ENCODE data around the gene CDK18.

Gene CDK18

DNA sequence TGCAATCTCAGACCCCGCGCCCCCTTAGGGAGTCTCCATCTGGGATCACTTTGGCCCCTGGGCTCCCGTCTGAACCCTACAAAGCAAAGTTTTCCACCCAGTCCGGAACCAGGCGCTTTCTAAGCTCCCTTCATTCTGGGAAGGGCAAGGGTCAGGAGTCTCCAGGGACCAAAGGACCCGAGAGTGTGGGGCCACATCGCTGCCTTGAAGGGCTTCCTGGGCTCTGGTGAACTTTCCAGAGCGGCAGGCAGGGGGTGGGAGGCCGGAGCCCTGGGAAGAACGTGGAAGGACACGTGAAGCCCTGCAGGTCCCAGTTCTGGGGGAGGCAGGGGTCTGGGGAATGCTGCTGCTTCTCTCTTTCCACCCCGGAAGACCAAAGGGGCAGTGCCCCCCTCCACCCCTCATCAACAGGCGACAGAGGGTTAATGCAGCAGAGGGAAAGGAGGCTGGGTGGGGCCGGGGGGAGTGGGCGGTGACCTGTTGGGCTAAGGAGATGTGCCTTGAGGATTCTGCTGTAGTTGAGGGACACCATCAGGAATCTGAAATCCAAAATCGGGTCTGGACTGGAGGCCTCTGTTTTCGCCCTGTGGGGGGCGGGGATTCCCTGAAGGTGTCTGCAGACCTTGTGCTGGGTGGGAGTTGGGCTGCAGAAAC lies 734 bp downstream of the CDK18 start:
- DNase-seq (ENCODE audit: low spot score in 2 of 2) (no peak), ATAC-seq (ENCODE audit: low read depth) (no peak)
- Mint-ChIP-seq H3K36me3 (no peaks in the 10 kb centered on the region), H3K4me1 (peaks cover 10% of the 10 kb centered on the region), H3K4me3 (peak overlapping the region; percentile 85), H3K27me3 (peaks cover 6% of the 10 kb centered on the region), H3K9me3 (no peaks in the 10 kb centered on the region), H3K27ac (peak overlapping the region; percentile 45)

DNA sequence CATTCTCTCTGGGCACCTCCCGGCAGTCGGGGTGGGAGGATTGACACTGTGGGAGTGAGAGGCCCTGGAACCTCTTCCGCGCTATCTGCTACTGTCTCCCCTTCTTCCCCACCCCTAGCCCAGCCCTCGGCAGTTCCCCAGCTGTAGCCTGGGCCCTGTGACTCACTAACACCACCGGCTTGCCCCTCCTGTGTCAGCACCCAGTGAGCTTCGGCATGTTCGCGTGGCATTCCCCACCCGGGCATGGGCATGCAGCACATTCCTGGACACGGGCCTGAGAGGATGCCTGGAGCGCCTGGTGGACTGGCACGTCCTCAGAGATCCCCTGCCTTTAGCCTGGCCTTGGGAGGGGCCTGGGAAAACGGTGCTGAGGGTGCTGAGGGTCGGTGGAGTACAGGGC lies 1.3 kb downstream of the CDK18 start:
- peak overlapping the region; percentile 32 for H3K4me3 Mint-ChIP-seq
- no peaks in the 10 kb centered on the region for H3K9me3 Mint-ChIP-seq
- DNase-seq (ENCODE audit: low spot score in 2 of 2), result no peak

GRCh38 chr1:205506409-205507200 lies 2.1 kb downstream of the CDK18 start:
- Mint-ChIP-seq H3K9me3 (no peaks in the 10 kb centered on the region), H3K36me3 (no peaks in the 10 kb centered on the region), H3K4me3 (peak overlapping the region; percentile 22), H3K4me1 (peaks cover 10% of the 10 kb centered on the region), H3K27ac (no peak overlapping the region), H3K27me3 (peaks cover 6% of the 10 kb centered on the region)
- ATAC-seq (ENCODE audit: low read depth) (no peak), DNase-seq (ENCODE audit: low spot score in 2 of 2) (no peak)

More for the DNA sequence above, 1.3 kb downstream of the CDK18 start:
- H3K27ac Mint-ChIP-seq, result no peak overlapping the region
- H3K4me1 Mint-ChIP-seq, result peaks cover 10% of the 10 kb centered on the region
- ATAC-seq (ENCODE audit: low read depth), result no peak
- H3K36me3 Mint-ChIP-seq, result no peaks in the 10 kb centered on the region
- peaks cover 6% of the 10 kb centered on the region for H3K27me3 Mint-ChIP-seq

GRCh38 chr1:205508227-205508714 lies 3.8 kb downstream of the CDK18 start:
- Mint-ChIP-seq H3K36me3 (no peaks in the 10 kb centered on the region), H3K9me3 (no peaks in the 10 kb centered on the region), H3K4me1 (peaks cover 10% of the 10 kb centered on the region), H3K27me3 (peaks cover 6% of the 10 kb centered on the region), H3K27ac (no peak overlapping the region), H3K4me3 (no peak overlapping the region)
- ATAC-seq (ENCODE audit: low read depth), result no peak
- DNase-seq (ENCODE audit: low spot score in 2 of 2), result no peak

GRCh38 chr1:205510308-205510950 lies 6.0 kb downstream of the CDK18 start:
- ATAC-seq (ENCODE audit: low read depth) (no peak), DNase-seq (ENCODE audit: low spot score in 2 of 2) (no peak)
- Mint-ChIP-seq H3K27me3 (peaks cover 4% of the 10 kb centered on the region), H3K4me3 (no peak overlapping the region), H3K4me1 (peaks cover 7% of the 10 kb centered on the region), H3K36me3 (no peaks in the 10 kb centered on the region), H3K9me3 (no peaks in the 10 kb centered on the region), H3K27ac (no peak overlapping the region)

DNA sequence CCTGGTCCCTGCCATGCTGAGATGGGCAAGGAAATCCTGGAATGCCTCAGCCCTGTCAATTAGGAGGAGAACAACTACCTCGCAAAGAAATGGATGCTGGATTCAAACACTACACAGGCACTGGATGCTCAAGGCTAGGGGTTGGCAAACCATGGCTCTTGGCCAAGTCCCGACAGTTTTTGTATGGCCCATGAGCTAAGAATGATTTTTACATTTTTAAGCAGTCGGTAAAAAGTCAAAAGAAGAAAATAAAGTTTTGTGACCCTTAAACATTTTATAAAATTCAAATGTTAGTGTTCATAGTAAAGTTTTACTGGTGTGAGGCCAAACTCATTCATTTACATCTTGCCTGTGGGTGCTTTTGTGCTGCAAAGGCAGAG lies 6.5 kb downstream of the CDK18 start:
- H3K4me3 Mint-ChIP-seq, result no peak overlapping the region
- peaks cover 4% of the 10 kb centered on the region for H3K27me3 Mint-ChIP-seq
- no peak overlapping the region for H3K27ac Mint-ChIP-seq
- no peak for ATAC-seq (ENCODE audit: low read depth)
- no peak for DNase-seq (ENCODE audit: low spot score in 2 of 2)
- peaks cover 6% of the 10 kb centered on the region for H3K4me1 Mint-ChIP-seq
- H3K36me3 Mint-ChIP-seq, result no peaks in the 10 kb centered on the region
- no peaks in the 10 kb centered on the region for H3K9me3 Mint-ChIP-seq

DNA sequence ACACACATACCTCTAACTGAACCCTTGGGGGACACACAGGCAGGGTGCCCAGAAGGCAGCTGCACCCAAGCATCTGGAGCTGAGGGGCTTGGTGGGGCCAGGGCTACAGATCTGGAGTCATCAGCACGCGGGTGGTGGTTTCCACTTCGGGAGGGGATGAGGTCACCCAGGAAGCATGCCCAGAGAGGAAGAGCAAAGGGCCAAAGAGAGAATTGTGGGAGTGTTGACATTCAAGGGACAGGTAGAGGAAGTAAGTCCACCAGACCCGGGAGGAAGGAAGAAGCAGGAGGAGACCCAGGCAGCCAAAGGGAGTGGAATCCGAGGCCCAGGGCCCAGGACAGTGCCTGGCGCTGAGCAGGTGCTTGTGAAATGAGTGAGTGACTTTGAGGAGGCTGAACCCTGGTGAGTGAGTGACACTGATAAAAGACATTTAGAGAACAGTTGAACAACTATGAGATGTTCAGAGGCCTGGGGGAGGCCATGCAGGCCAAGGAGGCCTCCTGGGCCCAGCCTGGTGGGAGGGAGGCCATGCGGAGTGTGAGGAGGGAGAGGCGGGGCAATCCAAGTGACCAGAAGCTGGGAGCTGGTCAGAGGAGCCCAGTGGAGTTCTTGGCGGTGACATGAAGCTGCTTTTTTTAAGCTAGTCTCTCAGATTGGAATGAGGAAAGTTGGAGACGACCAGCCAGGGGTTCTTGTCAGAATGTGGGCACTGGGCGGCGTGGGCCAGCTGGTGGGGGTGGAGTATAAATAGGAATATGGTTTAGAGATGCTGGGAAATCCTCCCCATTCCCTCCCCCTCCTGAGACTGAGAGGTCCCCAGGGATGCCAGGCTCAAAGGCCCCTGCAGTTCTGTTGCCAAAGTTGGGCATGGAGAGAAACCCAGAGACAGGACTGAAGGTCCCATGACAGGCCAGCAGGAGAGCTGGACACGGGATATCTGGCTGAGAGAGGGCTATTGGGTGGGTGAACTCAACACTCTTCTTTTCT lies 7.9 kb downstream of the CDK18 start:
- no peaks in the 10 kb centered on the region for H3K9me3 Mint-ChIP-seq

GRCh38 chr1:205513774-205514173 lies 9.3 kb downstream of the CDK18 start:
- DNase-seq (ENCODE audit: low spot score in 2 of 2) (no peak), ATAC-seq (ENCODE audit: low read depth) (no peak)
- H3K36me3 Mint-ChIP-seq, result no peaks in the 10 kb centered on the region
- H3K9me3 Mint-ChIP-seq, result no peaks in the 10 kb centered on the region
- H3K4me1 Mint-ChIP-seq, result peaks cover 3% of the 10 kb centered on the region
- no peak overlapping the region for H3K4me3 Mint-ChIP-seq
- H3K27me3 Mint-ChIP-seq, result peaks cover 5% of the 10 kb centered on the region
- no peak overlapping the region for H3K27ac Mint-ChIP-seq

More for the DNA sequence above, 7.9 kb downstream of the CDK18 start:
- Mint-ChIP-seq H3K36me3 (no peaks in the 10 kb centered on the region), H3K4me3 (no peak overlapping the region), H3K27ac (no peak overlapping the region), H3K27me3 (no peaks in the 10 kb centered on the region), H3K4me1 (peaks cover 3% of the 10 kb centered on the region)
- ATAC-seq (ENCODE audit: low read depth) (no peak), DNase-seq (ENCODE audit: low spot score in 2 of 2) (no peak)

DNA sequence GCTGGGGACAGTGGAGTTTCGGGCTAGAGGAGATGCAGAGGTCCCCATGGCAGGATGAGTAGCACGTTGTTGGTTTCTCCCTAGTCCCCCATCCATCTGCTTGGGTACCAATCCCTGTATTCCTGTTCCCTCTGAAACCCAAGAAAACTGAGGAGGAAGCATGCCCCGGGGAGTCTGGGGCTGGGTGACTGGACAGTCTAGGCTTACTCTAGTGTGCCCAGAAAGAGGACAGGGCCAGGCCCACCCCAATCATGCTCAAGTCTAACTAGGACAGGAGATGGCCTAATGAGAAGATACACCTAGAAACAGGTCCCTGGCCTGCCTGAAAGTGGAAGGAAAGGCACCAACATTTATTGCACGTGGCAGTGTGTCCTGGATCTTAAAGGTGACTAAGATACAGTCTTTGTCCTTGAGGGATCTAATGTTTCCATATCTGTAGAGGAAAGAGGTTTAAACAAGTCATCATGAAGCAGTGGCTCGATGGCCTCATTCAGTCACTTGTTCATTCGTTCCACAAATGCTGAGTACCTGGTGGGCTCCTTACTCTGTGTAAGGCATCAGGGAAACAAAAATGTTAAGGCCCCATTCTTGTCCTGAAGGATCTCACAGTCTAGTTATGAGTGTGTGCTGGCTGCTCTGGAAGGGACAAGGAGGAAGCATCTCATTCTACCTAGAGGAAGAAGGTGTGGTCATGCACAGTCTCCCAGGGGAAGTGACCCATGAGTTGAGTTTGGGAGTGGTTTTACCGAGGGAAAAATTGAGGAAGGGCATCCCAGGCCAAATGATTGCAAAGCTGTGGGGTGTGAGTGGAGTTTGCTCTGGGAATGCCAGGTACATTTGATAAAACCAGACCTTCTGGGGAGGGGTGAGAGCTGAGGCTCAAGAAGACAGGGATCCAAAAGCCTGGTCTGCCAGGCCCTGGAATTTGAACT lies 10.0 kb downstream of the CDK18 start:
- H3K4me1 Mint-ChIP-seq, result peaks cover 3% of the 10 kb centered on the region
- no peaks in the 10 kb centered on the region for H3K9me3 Mint-ChIP-seq
- H3K27ac Mint-ChIP-seq, result no peak overlapping the region
- H3K4me3 Mint-ChIP-seq, result no peak overlapping the region
- ATAC-seq (ENCODE audit: low read depth) (no peak), DNase-seq (ENCODE audit: low spot score in 2 of 2) (no peak)
- no peaks in the 10 kb centered on the region for H3K36me3 Mint-ChIP-seq
- peaks cover 5% of the 10 kb centered on the region for H3K27me3 Mint-ChIP-seq

- Mint-ChIP-seq H3K27me3 (peaks cover 9% of the 10 kb centered on the region), H3K4me1 (peaks cover 3% of the 10 kb centered on the region), H3K36me3 (no peaks in the 10 kb centered on the region), H3K27ac (no peak overlapping the region), H3K9me3 (no peaks in the 10 kb centered on the region), H3K4me3 (no peak overlapping the region)
- no peak for DNase-seq (ENCODE audit: low spot score in 2 of 2)
- no peak for ATAC-seq (ENCODE audit: low read depth)
Measured at GRCh38 chr1:205515781-205516253, 11.3 kb downstream of the CDK18 start.

DNA sequence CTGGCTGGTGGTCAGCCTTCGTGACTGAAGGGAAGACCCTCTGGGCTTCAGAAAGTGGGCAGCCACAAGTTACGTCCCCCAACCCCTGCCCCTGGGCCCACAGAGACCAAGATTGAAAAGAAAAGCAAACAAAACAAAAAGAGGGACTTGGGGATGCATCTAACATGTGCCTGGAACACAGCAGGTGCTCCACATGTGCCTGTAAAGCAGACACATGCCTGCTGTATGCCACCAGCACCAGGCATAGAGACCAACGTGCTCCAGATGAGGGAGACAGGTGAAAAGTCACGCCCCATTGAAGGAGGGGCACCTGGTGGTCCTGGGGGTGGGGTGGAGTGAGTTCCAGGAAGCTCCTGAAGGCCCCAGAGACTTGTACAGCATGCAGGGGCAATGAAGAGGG lies 11.9 kb downstream of the CDK18 start:
- Mint-ChIP-seq H3K4me1 (peaks cover 3% of the 10 kb centered on the region), H3K36me3 (no peaks in the 10 kb centered on the region), H3K4me3 (no peak overlapping the region), H3K9me3 (no peaks in the 10 kb centered on the region), H3K27me3 (peaks cover 9% of the 10 kb centered on the region), H3K27ac (no peak overlapping the region)
- DNase-seq (ENCODE audit: low spot score in 2 of 2), result no peak
- no peak for ATAC-seq (ENCODE audit: low read depth)

DNA sequence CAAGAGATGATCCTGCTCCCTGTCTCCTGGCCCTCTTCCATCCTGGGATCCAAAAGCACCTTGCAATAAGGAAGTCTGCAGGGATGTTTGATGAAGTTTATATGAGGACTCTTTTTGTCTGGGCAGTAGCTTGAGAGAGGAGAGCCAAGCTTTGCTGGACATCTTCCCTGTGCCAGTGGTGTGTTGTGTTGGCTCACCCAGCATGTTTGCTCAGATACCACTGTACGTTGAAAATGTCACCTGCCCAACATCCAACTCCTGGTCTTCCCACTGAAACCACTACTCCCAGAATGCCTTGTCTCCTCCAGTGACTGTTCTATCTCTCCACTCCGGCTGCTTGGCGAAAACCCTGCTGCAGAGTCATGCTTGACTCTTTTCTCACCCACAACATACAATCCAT lies 12.8 kb downstream of the CDK18 start:
- Mint-ChIP-seq H3K36me3 (no peaks in the 10 kb centered on the region), H3K27ac (no peak overlapping the region), H3K9me3 (no peaks in the 10 kb centered on the region), H3K27me3 (peaks cover 11% of the 10 kb centered on the region), H3K4me3 (no peak overlapping the region), H3K4me1 (peaks cover 3% of the 10 kb centered on the region)
- DNase-seq (ENCODE audit: low spot score in 2 of 2) (no peak), ATAC-seq (ENCODE audit: low read depth) (no peak)

All from memory B cell (primary cell).